Liver (tissue), 9 donors: ENCODE data around the gene GRIP2. TPM values are rescaled to one million over a fixed set of nuclear protein-coding genes. Genes with fewer than 3 reads are reported as not detected.

Source experiments
- DNase-seq: peaks from one replicate; pipeline ENCODE4 v3.0.0-alpha.2; 2017; ENCODE audit warnings: low spot score
- H3K27ac ChIP-seq, 2 donors: one replicate each; pipeline ENCODE4 v1.7.0; 2013; ENCODE audit warnings: inconsistent platforms in 2 of 2, low read length in 2 of 2, control low read depth in 1 of 2, low read depth in 1 of 2, mild to moderate bottlenecking in 1 of 2
- H3K27me3 ChIP-seq, 4 donors: one replicate each; pipeline versions ENCODE4 v1.6.1 to v1.7.0; 2013; ENCODE audit warnings: low read length in 3 of 4, inconsistent platforms in 1 of 4, mild to moderate bottlenecking in 1 of 4, moderate library complexity in 1 of 4; ENCODE audit not compliant: control insufficient read depth in 4 of 4, insufficient read depth in 4 of 4
- H3K36me3 ChIP-seq, 4 donors: one replicate each; pipeline versions ENCODE4 v1.6.1 to v1.7.0; 2013; ENCODE audit warnings: low read length in 3 of 4, mild to moderate bottlenecking in 3 of 4, low read depth in 1 of 4, moderate library complexity in 1 of 4; ENCODE audit not compliant: control insufficient read depth in 4 of 4, insufficient read depth in 3 of 4
- H3K4me1 ChIP-seq, 4 donors: one replicate each; pipeline versions ENCODE4 v1.6.1 to v1.7.0; 2013; ENCODE audit warnings: low read length in 3 of 4, mild to moderate bottlenecking in 3 of 4, moderate library complexity in 1 of 4; ENCODE audit not compliant: control insufficient read depth in 4 of 4, insufficient read depth in 4 of 4
- H3K4me3 ChIP-seq, 3 donors: one replicate each; pipeline versions ENCODE4 v1.6.1 to v1.7.0; 2013; ENCODE audit warnings: low read length in 3 of 3, control low read depth in 1 of 3, low read depth in 1 of 3, mild to moderate bottlenecking in 1 of 3
- H3K9ac ChIP-seq, 2 donors: one replicate each; pipeline ENCODE4 v1.7.0; 2013; ENCODE audit warnings: low read length in 2 of 2, mild to moderate bottlenecking in 2 of 2, moderate library complexity in 2 of 2, control low read depth in 1 of 2, low read depth in 1 of 2
- H3K9me3 ChIP-seq, 4 donors: one replicate each; pipeline versions ENCODE4 v1.6.1 to v1.7.0; 2013; ENCODE audit warnings: low read length in 3 of 4; ENCODE audit not compliant: control insufficient read depth in 4 of 4
- EGR1 ChIP-seq, 2 donors: IDR thresholded peaks; 2 replicates each; pipeline ENCODE4 v1.6.1; 2016 to 2018; ENCODE audit warnings: antibody characterized with exemption in 2 of 2, low read depth in 2 of 2
- FOXA1 ChIP-seq: IDR thresholded peaks from 2 replicates; pipeline ENCODE4 v1.6.1; 2016; ENCODE audit warnings: antibody characterized with exemption
- FOXA2 ChIP-seq: IDR thresholded peaks from 2 replicates; pipeline ENCODE4 v1.6.1; 2016; ENCODE audit warnings: antibody characterized with exemption
- GABPA ChIP-seq, 2 donors: IDR thresholded peaks in 1 of 2; conservative IDR thresholded peaks in 1 of 2; 2 replicates each; pipeline ENCODE4 v1.6.1; 2016; ENCODE audit warnings: antibody characterized with exemption in 2 of 2, mild to moderate bottlenecking in 1 of 2, moderate library complexity in 1 of 2
- HNF4A ChIP-seq, 2 donors: conservative IDR thresholded peaks; 2 replicates each; pipeline ENCODE4 v1.6.1; 2016; ENCODE audit warnings: antibody characterized with exemption in 2 of 2, mild to moderate bottlenecking in 2 of 2
- HNF4G ChIP-seq: IDR thresholded peaks from 2 replicates; pipeline ENCODE4 v1.6.1; 2016; ENCODE audit warnings: antibody characterized with exemption
- JUND ChIP-seq, 2 donors: IDR thresholded peaks; 2 replicates each; pipeline ENCODE4 v1.6.1; 2016; ENCODE audit warnings: antibody characterized with exemption in 2 of 2
- RAD21 ChIP-seq, 2 donors: IDR thresholded peaks; 2 replicates each; pipeline ENCODE4 v1.6.1; 2016; ENCODE audit warnings: antibody characterized with exemption in 2 of 2, mild to moderate bottlenecking in 2 of 2
- SP1 ChIP-seq: IDR thresholded peaks from 2 replicates; pipeline ENCODE4 v1.6.1; 2018; ENCODE audit warnings: antibody characterized with exemption, mild to moderate bottlenecking
- TAF1 ChIP-seq: conservative IDR thresholded peaks from 2 replicates; pipeline ENCODE4 v1.6.1; 2016; ENCODE audit warnings: antibody characterized with exemption, mild to moderate bottlenecking
- WGBS: extraction: QIAGEN DNeasy Blood & Tissue Kit; methylation state at CpG from one replicate; pipeline ENCODE4 v1.1.7; 2013; 5-methylcytosine and 5-hydroxymethylcytosine counted together
- polyA plus RNA-seq, 2 donors: library from polyadenylated mRNA; stranded (reverse) in 1 of 2; unstranded in 1 of 2; fragments of 200-250 nt in 1 of 2; fragments of >200 nt in 1 of 2; fragmentation: Nextera tagmentation in 1 of 2; extraction: Ambion mirVana in 1 of 2; gene quantifications; one replicate each; pipeline versions ENCODE4 v1.2.1 to v1.2.3, GENCODE V29; 2013 to 2015
- total RNA-seq, 2 donors: library from RNA; depleted of rRNA; stranded (reverse); fragments of >200 nt; gene quantifications; one replicate each; pipeline ENCODE4 v1.2.3, GENCODE V29; 2014
- TF ChIP-seq, protein P1 (sequence below): IDR thresholded peaks from 2 replicates; pipeline ENCODE4 v1.6.1; 2016; ENCODE audit warnings: antibody characterized with exemption, mild to moderate bottlenecking
- TF ChIP-seq, protein P2 (sequence below): IDR thresholded peaks from 2 replicates; pipeline ENCODE4 v1.6.1; 2016; ENCODE audit warnings: antibody characterized with exemption
- TF ChIP-seq, protein P3 (sequence below): IDR thresholded peaks from 2 replicates; pipeline ENCODE4 v1.6.1; 2016; ENCODE audit warnings: antibody characterized with exemption
- TF ChIP-seq, protein P4 (sequence below): IDR thresholded peaks from 2 replicates; pipeline ENCODE4 v1.6.1; 2016; ENCODE audit warnings: antibody characterized with exemption
- TF ChIP-seq, protein P5 (sequence below): fragments of 150-350 bp; IDR thresholded peaks from 2 replicates; pipeline ENCODE4 v1.5.1; 2017; ENCODE audit warnings: improper control_type of control experiment, low read depth, low read length; ENCODE audit not compliant: missing input control
- donor health status: healthy.
- donor health status: healthy.
- donor health status: healthy.
- donor health status: healthy.
- donor health status: healthy.

GRIP2 gene
- total and polyA plus RNA-seq, 4 donors: 0.05 to 0.33 (median 0.09) TPM; not detected in 1

DNA sequence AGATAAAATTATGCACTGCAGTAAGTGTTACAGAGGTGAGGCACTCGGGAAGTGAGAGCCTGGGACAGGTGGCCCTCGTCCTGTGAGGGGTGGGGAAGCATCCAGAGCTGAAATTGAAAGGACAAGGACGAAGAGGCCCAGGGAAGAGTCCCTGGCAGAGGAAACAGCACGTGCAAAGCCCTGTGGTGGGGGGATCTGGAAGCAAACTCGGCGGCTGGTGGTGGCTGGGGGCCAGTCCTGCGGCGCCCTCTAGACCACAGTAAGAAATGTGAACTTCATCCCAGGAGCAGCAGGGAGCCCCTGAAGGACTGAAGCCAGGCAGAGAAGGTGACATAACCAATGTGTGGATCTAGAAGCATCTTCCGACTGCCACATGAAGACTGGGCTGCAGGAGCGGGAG lies 42.8 kb downstream of the GRIP2 start (continued):
- TF ChIP-seq, protein P1, sequence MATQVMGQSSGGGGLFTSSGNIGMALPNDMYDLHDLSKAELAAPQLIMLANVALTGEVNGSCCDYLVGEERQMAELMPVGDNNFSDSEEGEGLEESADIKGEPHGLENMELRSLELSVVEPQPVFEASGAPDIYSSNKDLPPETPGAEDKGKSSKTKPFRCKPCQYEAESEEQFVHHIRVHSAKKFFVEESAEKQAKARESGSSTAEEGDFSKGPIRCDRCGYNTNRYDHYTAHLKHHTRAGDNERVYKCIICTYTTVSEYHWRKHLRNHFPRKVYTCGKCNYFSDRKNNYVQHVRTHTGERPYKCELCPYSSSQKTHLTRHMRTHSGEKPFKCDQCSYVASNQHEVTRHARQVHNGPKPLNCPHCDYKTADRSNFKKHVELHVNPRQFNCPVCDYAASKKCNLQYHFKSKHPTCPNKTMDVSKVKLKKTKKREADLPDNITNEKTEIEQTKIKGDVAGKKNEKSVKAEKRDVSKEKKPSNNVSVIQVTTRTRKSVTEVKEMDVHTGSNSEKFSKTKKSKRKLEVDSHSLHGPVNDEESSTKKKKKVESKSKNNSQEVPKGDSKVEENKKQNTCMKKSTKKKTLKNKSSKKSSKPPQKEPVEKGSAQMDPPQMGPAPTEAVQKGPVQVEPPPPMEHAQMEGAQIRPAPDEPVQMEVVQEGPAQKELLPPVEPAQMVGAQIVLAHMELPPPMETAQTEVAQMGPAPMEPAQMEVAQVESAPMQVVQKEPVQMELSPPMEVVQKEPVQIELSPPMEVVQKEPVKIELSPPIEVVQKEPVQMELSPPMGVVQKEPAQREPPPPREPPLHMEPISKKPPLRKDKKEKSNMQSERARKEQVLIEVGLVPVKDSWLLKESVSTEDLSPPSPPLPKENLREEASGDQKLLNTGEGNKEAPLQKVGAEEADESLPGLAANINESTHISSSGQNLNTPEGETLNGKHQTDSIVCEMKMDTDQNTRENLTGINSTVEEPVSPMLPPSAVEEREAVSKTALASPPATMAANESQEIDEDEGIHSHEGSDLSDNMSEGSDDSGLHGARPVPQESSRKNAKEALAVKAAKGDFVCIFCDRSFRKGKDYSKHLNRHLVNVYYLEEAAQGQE: no peak
- no peak for TF ChIP-seq SP1
- TF ChIP-seq RAD21 (IDR thresholded peaks at IDR 0.05): no peak

DNA sequence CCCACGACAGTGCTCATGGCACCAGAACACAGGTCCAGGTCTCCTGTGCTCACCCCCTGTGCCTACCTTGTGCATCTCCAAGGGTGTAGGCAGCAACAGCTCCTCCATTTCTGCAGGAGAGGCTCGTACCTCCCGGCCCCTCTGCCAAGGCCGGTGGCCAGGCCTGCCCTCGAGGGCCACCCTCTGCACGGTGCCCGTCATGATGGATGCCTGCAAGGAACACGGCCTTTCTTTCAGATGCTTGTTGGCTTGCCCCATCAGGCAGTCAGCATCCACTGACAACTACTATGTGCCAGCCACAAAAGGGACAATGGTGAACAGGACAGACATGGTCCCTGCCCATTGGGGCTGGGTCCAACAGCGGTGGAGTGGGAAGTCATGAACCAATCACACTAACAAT lies 43.8 kb downstream of the GRIP2 start:
- TF ChIP-seq GABPA (IDR thresholded peaks at IDR 0.05 in 1 of 2, conservative IDR thresholded peaks at IDR 0.05 in 1 of 2): no peak
- TF ChIP-seq FOXA1: no peak
- no peak for TF ChIP-seq HNF4G
- TF ChIP-seq EGR1 (IDR thresholded peaks at IDR 0.05; ENCODE audit: low read depth in 2 of 2): no peak
- TF ChIP-seq, protein P2, sequence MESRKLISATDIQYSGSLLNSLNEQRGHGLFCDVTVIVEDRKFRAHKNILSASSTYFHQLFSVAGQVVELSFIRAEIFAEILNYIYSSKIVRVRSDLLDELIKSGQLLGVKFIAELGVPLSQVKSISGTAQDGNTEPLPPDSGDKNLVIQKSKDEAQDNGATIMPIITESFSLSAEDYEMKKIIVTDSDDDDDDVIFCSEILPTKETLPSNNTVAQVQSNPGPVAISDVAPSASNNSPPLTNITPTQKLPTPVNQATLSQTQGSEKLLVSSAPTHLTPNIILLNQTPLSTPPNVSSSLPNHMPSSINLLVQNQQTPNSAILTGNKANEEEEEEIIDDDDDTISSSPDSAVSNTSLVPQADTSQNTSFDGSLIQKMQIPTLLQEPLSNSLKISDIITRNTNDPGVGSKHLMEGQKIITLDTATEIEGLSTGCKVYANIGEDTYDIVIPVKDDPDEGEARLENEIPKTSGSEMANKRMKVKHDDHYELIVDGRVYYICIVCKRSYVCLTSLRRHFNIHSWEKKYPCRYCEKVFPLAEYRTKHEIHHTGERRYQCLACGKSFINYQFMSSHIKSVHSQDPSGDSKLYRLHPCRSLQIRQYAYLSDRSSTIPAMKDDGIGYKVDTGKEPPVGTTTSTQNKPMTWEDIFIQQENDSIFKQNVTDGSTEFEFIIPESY: no peak
- no peak for TF ChIP-seq JUND (IDR thresholded peaks at IDR 0.05)
- no peak for TF ChIP-seq HNF4A (conservative IDR thresholded peaks at IDR 0.05)
- TF ChIP-seq, protein P1: no peak
- no peak for TF ChIP-seq TAF1
- TF ChIP-seq, protein P3, sequence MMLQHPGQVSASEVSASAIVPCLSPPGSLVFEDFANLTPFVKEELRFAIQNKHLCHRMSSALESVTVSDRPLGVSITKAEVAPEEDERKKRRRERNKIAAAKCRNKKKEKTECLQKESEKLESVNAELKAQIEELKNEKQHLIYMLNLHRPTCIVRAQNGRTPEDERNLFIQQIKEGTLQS: no peak
- TF ChIP-seq, protein P4, sequence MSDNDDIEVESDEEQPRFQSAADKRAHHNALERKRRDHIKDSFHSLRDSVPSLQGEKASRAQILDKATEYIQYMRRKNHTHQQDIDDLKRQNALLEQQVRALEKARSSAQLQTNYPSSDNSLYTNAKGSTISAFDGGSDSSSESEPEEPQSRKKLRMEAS: no peak
- TF ChIP-seq SP1: no peak
- no peak for TF ChIP-seq FOXA2
- TF ChIP-seq, protein P5, sequence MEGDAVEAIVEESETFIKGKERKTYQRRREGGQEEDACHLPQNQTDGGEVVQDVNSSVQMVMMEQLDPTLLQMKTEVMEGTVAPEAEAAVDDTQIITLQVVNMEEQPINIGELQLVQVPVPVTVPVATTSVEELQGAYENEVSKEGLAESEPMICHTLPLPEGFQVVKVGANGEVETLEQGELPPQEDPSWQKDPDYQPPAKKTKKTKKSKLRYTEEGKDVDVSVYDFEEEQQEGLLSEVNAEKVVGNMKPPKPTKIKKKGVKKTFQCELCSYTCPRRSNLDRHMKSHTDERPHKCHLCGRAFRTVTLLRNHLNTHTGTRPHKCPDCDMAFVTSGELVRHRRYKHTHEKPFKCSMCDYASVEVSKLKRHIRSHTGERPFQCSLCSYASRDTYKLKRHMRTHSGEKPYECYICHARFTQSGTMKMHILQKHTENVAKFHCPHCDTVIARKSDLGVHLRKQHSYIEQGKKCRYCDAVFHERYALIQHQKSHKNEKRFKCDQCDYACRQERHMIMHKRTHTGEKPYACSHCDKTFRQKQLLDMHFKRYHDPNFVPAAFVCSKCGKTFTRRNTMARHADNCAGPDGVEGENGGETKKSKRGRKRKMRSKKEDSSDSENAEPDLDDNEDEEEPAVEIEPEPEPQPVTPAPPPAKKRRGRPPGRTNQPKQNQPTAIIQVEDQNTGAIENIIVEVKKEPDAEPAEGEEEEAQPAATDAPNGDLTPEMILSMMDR: no peak
- no peaks in the 10 kb centered on the region for H3K27me3 ChIP-seq
- WGBS: 94% methylated on average over 9 of the region's 9 CpGs
- H3K9ac ChIP-seq: no peak overlapping the region
- no peak overlapping the region for H3K4me3 ChIP-seq
- H3K4me1 ChIP-seq: no peaks in the 10 kb centered on the region
- no peak for DNase-seq
- no peak overlapping the region for H3K27ac ChIP-seq
- no peaks in the 10 kb centered on the region for H3K36me3 ChIP-seq
- H3K9me3 ChIP-seq: no peaks in the 10 kb centered on the region
